ENCODE data around the gene WDR19. TPM values are rescaled to one million over a fixed set of nuclear protein-coding genes. Genes with fewer than 3 reads are reported as not detected.

The WDR19 gene
- total and polyA plus RNA-seq, 2 donors (not counting 1 experiment from before 2014, with no cell fraction given), result 34.8 to 36.0 TPM

- Histone ChIP-seq H3K36me3 (ENCODE audit: control insufficient read depth, insufficient read depth, low read length) (no peaks in the 10 kb centered on the region), H3K4me3 (replicated peaks in 1 of 4; ENCODE audit: control extremely low read depth in 1 of 4, insufficient read depth in 1 of 4, low read depth in 3 of 4, low read length in 4 of 4) (no peak overlapping the region), H3K4me2 (ENCODE audit: extremely low read depth, insufficient read depth, low read length) (no peak overlapping the region), H4K20me1 (ENCODE audit: control insufficient read depth, extremely low read depth, insufficient read depth, low read length) (no peaks in the 10 kb centered on the region), H3K4me1 (ENCODE audit: control insufficient read depth, extremely low read depth, insufficient read depth, low read length) (no peaks in the 10 kb centered on the region), H3K9ac (ENCODE audit: insufficient read depth, low read length) (no peak overlapping the region), H2AFZ (ENCODE audit: low read length) (no peak overlapping the region), H3K9me3 (ENCODE audit: control insufficient read depth, insufficient read depth, low read depth, low read length) (no peaks in the 10 kb centered on the region), H3K79me2 (ENCODE audit: control insufficient read depth, insufficient read depth, low read length) (no peaks in the 10 kb centered on the region), H3K27ac (ENCODE audit: insufficient read depth, low read length) (no peak overlapping the region), H3K27me3 (ENCODE audit: control insufficient read depth, insufficient read depth, low read length) (no peaks in the 10 kb centered on the region)
- TF ChIP-seq, protein P1, sequence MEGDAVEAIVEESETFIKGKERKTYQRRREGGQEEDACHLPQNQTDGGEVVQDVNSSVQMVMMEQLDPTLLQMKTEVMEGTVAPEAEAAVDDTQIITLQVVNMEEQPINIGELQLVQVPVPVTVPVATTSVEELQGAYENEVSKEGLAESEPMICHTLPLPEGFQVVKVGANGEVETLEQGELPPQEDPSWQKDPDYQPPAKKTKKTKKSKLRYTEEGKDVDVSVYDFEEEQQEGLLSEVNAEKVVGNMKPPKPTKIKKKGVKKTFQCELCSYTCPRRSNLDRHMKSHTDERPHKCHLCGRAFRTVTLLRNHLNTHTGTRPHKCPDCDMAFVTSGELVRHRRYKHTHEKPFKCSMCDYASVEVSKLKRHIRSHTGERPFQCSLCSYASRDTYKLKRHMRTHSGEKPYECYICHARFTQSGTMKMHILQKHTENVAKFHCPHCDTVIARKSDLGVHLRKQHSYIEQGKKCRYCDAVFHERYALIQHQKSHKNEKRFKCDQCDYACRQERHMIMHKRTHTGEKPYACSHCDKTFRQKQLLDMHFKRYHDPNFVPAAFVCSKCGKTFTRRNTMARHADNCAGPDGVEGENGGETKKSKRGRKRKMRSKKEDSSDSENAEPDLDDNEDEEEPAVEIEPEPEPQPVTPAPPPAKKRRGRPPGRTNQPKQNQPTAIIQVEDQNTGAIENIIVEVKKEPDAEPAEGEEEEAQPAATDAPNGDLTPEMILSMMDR (conservative IDR thresholded peaks at IDR 0.05 in 1 of 2, IDR thresholded peaks at IDR 0.05 in 1 of 2; ENCODE audit: low read depth in 1 of 2, low read length in 2 of 2), result no peak
- no peak for TF ChIP-seq EZH2 (IDR thresholded peaks at IDR 0.05; ENCODE audit: low read length, missing control alignments)
- DNase-seq (ENCODE audit: low read depth in 2 of 2), result no peak
These were observed 49.8 kb downstream of the WDR19 start for GRCh38 chr4:39232100-39232499.

DNA sequence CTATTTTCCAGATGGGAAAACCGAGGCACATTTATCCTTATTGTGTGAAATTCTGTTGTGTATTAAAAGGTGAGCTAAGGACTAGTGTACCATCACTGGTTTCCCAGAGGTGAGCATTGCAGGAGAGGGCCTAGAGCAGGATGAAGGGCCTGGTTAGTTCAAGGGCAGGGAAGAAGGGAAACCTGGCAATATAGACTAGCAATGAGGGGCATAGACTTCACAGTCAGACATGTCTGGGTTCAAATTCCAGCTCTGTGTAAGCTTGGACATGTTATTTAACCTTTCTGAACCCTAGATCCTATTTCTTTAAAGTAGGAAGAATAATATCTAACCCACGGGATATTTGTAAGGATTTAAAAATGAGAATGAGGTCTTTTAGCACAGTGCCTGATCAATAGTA is 50.8 kb downstream of the WDR19 start:
- H4K20me1 ChIP-seq (ENCODE audit: control insufficient read depth, extremely low read depth, insufficient read depth, low read length), result no peaks in the 10 kb centered on the region
- no peaks in the 10 kb centered on the region for H3K9me3 ChIP-seq (ENCODE audit: control insufficient read depth, insufficient read depth, low read depth, low read length)
- H2AFZ ChIP-seq (ENCODE audit: low read length), result no peak overlapping the region
- H3K79me2 ChIP-seq (ENCODE audit: control insufficient read depth, insufficient read depth, low read length), result no peaks in the 10 kb centered on the region
- DNase-seq (ENCODE audit: low read depth in 2 of 2), result no peak
- no peak overlapping the region for H3K4me3 ChIP-seq (replicated peaks in 1 of 4; ENCODE audit: control extremely low read depth in 1 of 4, insufficient read depth in 1 of 4, low read depth in 3 of 4, low read length in 4 of 4)
- no peak for TF ChIP-seq EZH2 (IDR thresholded peaks at IDR 0.05; ENCODE audit: low read length, missing control alignments)
- TF ChIP-seq, protein P1 (conservative IDR thresholded peaks at IDR 0.05 in 1 of 2, IDR thresholded peaks at IDR 0.05 in 1 of 2; ENCODE audit: low read depth in 1 of 2, low read length in 2 of 2), result no peak
- no peak overlapping the region for H3K9ac ChIP-seq (ENCODE audit: insufficient read depth, low read length)
- no peaks in the 10 kb centered on the region for H3K4me1 ChIP-seq (ENCODE audit: control insufficient read depth, extremely low read depth, insufficient read depth, low read length)
- H3K27ac ChIP-seq (ENCODE audit: insufficient read depth, low read length), result no peak overlapping the region
- H3K36me3 ChIP-seq (ENCODE audit: control insufficient read depth, insufficient read depth, low read length), result no peaks in the 10 kb centered on the region
- H3K27me3 ChIP-seq (ENCODE audit: control insufficient read depth, insufficient read depth, low read length), result no peaks in the 10 kb centered on the region
- H3K4me2 ChIP-seq (ENCODE audit: extremely low read depth, insufficient read depth, low read length), result no peak overlapping the region

- no peaks in the 10 kb centered on the region for H3K4me1 ChIP-seq (ENCODE audit: control insufficient read depth, extremely low read depth, insufficient read depth, low read length)
- no peak for DNase-seq (ENCODE audit: low read depth in 2 of 2)
- no peak overlapping the region for H3K4me2 ChIP-seq (ENCODE audit: extremely low read depth, insufficient read depth, low read length)
These were observed 51.5 kb downstream of the WDR19 start for GRCh38 chr4:39233783-39234182.

More at GRCh38 chr4:39233783-39234182, 51.5 kb downstream of the WDR19 start:
- Histone ChIP-seq H4K20me1 (ENCODE audit: control insufficient read depth, extremely low read depth, insufficient read depth, low read length) (no peaks in the 10 kb centered on the region), H3K36me3 (ENCODE audit: control insufficient read depth, insufficient read depth, low read length) (no peaks in the 10 kb centered on the region), H3K9me3 (ENCODE audit: control insufficient read depth, insufficient read depth, low read depth, low read length) (no peaks in the 10 kb centered on the region), H3K27me3 (ENCODE audit: control insufficient read depth, insufficient read depth, low read length) (no peaks in the 10 kb centered on the region), H3K27ac (ENCODE audit: insufficient read depth, low read length) (no peak overlapping the region), H3K9ac (ENCODE audit: insufficient read depth, low read length) (no peak overlapping the region), H3K79me2 (ENCODE audit: control insufficient read depth, insufficient read depth, low read length) (no peaks in the 10 kb centered on the region), H3K4me3 (replicated peaks in 1 of 4; ENCODE audit: control extremely low read depth in 1 of 4, insufficient read depth in 1 of 4, low read depth in 3 of 4, low read length in 4 of 4) (no peak overlapping the region), H2AFZ (ENCODE audit: low read length) (no peak overlapping the region)
- TF ChIP-seq EZH2 (IDR thresholded peaks at IDR 0.05; ENCODE audit: low read length, missing control alignments), result no peak
- TF ChIP-seq, protein P1 (conservative IDR thresholded peaks at IDR 0.05 in 1 of 2, IDR thresholded peaks at IDR 0.05 in 1 of 2; ENCODE audit: low read depth in 1 of 2, low read length in 2 of 2), result no peak

All from fibroblast of lung (primary cell).